BLaER1 treated with 17β-estradiol and CSF1 and Interleukin-3, amounts not matched to agents 10 nM and 100 nM (cell line): ENCODE results near the gene PTGER1.

Experiments
- H3K27ac ChIP-seq, 11 experiments: shearing (Covaris generic); formaldehyde crosslinking; 2 replicates each; pipeline ENCODE4 v1.8.1; 2022
- H3K27me3 ChIP-seq, 11 experiments: shearing (Covaris generic); formaldehyde crosslinking; 2 replicates each; pipeline ENCODE4 v1.8.1; 2022
- H3K36me3 ChIP-seq, 11 experiments: shearing (Covaris generic); formaldehyde crosslinking; 2 replicates each; pipeline ENCODE4 v1.8.1; 2022
- H3K4me1 ChIP-seq, 10 experiments: shearing (Covaris generic); formaldehyde crosslinking; 2 replicates each; pipeline ENCODE4 v1.8.1; 2022
- H3K4me2 ChIP-seq, 11 experiments: shearing (Covaris generic); formaldehyde crosslinking; 2 replicates each; pipeline ENCODE4 v1.8.1; 2022
- H3K4me3 ChIP-seq, 10 experiments: shearing (Covaris generic); formaldehyde crosslinking; 2 replicates each; pipeline ENCODE4 v1.8.1; 2022
- H3K9ac ChIP-seq, 11 experiments: shearing (Covaris generic); formaldehyde crosslinking; 2 replicates each; pipeline ENCODE4 v1.8.1; 2022
- H3K9me3 ChIP-seq, 11 experiments: shearing (Covaris generic); formaldehyde crosslinking; replicated peaks in 1 of 11; 2 replicates each; pipeline ENCODE4 v1.8.1; 2022
- H4K20me1 ChIP-seq, 11 experiments: shearing (Covaris generic); formaldehyde crosslinking; 2 replicates each; pipeline ENCODE4 v1.8.1; 2022
- Cebpa-rat ChIP-seq, 11 experiments: shearing (Covaris generic); IDR thresholded peaks; 2 replicates each; pipeline ENCODE4 v1.8.1; 2022

Gene PTGER1

GRCh38 chr19:14473978-14474578 is 1.1 kb downstream of the PTGER1 start:
- Histone ChIP-seq H3K4me1 (peaks cover 56 to 70% (median 64%) of the 10 kb centered on the region in 10 experiments), H3K9ac (peak overlapping the region in 2 of 11 experiments; percentile 63 to 67; a peak in 2 of 22 replicates), H3K27ac (no peak overlapping the region), H4K20me1 (peaks cover 0 to 76% (median 0%) of the 10 kb centered on the region in 11 experiments; a peak in 7 of 22 replicates), H3K27me3 (peaks cover 16 to 29% (median 26%) of the 10 kb centered on the region in 11 experiments), H3K9me3 (no peaks in the 10 kb centered on the region), H3K4me3 (peak overlapping the region in 2 of 10 experiments; percentile 59 to 66; a peak in 2 of 20 replicates), H3K36me3 (peaks cover 26 to 44% (median 38%) of the 10 kb centered on the region in 11 experiments), H3K4me2 (peak overlapping the region; percentile 83 to 96 (median 92))
- TF ChIP-seq Cebpa-rat (IDR thresholded peaks at IDR 0.05), result no peak

- peaks cover 0 to 78% (median 4%) of the 10 kb centered on the region in 11 experiments; a peak in 8 of 22 replicates for H4K20me1 ChIP-seq
- H3K27me3 ChIP-seq, result peaks cover 16 to 29% (median 26%) of the 10 kb centered on the region in 11 experiments
- H3K27ac ChIP-seq, result no peak overlapping the region
- no peak overlapping the region for H3K4me3 ChIP-seq
- no peaks in the 10 kb centered on the region for H3K9me3 ChIP-seq
- peak overlapping the region; percentile 78 to 96 (median 92); a peak in 20 of 22 replicates for H3K4me2 ChIP-seq
- peaks cover 27 to 44% (median 38%) of the 10 kb centered on the region in 11 experiments for H3K36me3 ChIP-seq
- TF ChIP-seq Cebpa-rat (IDR thresholded peaks at IDR 0.05), result no peak
- H3K9ac ChIP-seq, result peak overlapping the region in 4 of 11 experiments; percentile 61 to 64 (median 62); a peak in 4 of 22 replicates
- H3K4me1 ChIP-seq, result peaks cover 56 to 67% (median 63%) of the 10 kb centered on the region in 10 experiments
These were observed 1.8 kb downstream of the PTGER1 start for GRCh38 chr19:14473073-14473977.

DNA sequence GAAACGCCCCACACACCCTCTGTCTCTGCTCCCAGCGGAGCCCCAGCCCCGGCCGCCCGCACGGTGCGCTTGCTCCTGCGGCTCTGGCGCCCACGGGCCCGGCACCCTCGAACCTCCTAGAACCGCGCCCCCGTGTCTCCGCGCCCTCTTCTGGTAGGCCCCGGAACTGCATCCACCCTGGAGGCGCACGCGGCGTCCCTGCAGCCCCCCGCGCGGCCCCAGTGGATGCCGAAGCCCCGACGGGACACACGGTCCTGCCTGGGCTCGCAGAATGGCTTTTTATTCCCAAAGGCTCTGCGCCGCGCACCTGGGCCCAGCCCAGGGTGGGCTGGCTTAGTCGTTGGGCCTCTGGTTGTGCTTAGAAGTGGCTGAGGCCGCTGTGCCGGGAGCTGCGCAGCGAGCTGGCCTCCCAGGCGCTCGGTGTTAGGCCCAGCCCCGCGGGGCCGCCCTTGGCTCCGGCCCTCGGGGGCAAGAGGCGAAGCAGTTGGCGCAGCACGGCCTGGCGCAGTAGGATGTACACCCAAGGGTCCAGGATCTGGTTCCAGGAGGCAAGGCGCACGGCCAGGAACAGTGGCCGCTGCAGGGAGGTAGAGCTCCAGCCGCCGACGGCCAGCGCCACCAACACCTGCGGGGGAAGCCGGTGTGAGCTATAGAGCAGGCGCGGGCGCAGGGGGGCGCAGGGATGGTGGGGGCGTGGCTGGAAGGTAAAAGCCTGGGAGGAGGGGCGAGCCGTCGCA is 2.8 kb downstream of the PTGER1 start:
- peak overlapping the region in 8 of 11 experiments; percentile 6 to 64 (median 58); a peak in 16 of 22 replicates for H3K9ac ChIP-seq

GRCh38 chr19:14471436-14472187 is 3.5 kb downstream of the PTGER1 start:
- peaks cover 39 to 52% (median 49%) of the 10 kb centered on the region in 11 experiments for H3K36me3 ChIP-seq
- TF ChIP-seq Cebpa-rat (IDR thresholded peaks at IDR 0.05), result no peak
- H3K9ac ChIP-seq, result peak overlapping the region in 8 of 11 experiments; percentile 6 to 64 (median 58); a peak in 5 of 22 replicates
- no peaks in the 10 kb centered on the region for H3K9me3 ChIP-seq
- peak overlapping the region in 2 of 10 experiments; percentile 12 to 13; a peak in 3 of 20 replicates for H3K4me3 ChIP-seq
- H3K4me1 ChIP-seq, result peaks cover 44 to 54% (median 47%) of the 10 kb centered on the region in 10 experiments
- H3K27me3 ChIP-seq, result peaks cover 16 to 29% (median 26%) of the 10 kb centered on the region in 11 experiments
- no peak overlapping the region for H3K27ac ChIP-seq
- peaks cover 0 to 74% (median 8%) of the 10 kb centered on the region in 11 experiments; a peak in 9 of 22 replicates for H4K20me1 ChIP-seq
- H3K4me2 ChIP-seq, result peak overlapping the region; percentile 68 to 96 (median 88)

More for the DNA sequence above, 2.8 kb downstream of the PTGER1 start:
- Histone ChIP-seq H3K27ac (peak overlapping the region in 4 of 11 experiments; percentile 11 to 32 (median 20); a peak in 3 of 22 replicates), H3K36me3 (peaks cover 32 to 45% (median 42%) of the 10 kb centered on the region in 11 experiments), H3K4me1 (peaks cover 52 to 61% (median 55%) of the 10 kb centered on the region in 10 experiments), H3K4me3 (peak overlapping the region in 6 of 10 experiments; percentile 12 to 42 (median 16); a peak in 8 of 20 replicates), H3K9me3 (no peaks in the 10 kb centered on the region), H3K4me2 (peak overlapping the region; percentile 68 to 96 (median 88)), H4K20me1 (peaks cover 0 to 79% (median 8%) of the 10 kb centered on the region in 11 experiments; a peak in 9 of 22 replicates), H3K27me3 (peaks cover 16 to 29% (median 26%) of the 10 kb centered on the region in 11 experiments)
- TF ChIP-seq Cebpa-rat (IDR thresholded peaks at IDR 0.05), result no peak

DNA sequence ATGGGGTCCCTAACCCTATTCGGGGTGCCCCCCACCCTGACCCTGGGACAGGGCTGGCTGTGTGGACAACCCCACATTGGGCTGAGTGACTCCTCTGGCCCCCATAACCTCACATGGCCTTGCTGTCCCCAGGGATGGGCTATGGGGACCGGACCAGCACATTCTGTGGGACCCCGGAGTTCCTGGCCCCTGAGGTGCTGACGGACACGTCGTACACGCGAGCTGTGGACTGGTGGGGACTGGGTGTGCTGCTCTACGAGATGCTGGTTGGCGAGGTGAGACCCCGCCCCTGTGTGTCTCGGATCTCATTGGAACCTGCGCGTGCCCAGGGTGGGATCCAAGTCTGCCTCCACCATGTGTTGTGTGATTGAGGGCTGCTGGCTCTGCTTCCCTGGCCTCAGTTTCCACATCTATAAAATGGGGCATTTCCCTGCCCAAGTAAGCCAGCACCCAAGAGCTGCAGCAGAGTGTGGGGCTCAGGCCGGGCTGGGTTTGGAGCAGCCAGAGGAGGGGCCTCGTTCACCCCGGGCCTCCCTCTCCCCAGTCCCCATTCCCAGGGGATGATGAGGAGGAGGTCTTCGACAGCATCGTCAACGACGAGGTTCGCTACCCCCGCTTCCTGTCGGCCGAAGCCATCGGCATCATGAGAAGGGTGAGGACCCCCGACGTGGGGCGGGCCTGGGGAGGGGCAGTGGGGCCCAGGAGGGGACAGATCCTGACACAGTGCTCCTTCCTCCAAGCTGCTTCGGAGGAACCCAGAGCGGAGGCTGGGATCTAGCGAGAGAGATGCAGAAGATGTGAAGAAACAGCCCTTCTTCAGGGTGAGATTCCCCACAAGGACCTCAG is 4.9 kb downstream of the PTGER1 start:
- Histone ChIP-seq H3K4me2 (no peak overlapping the region), H3K9ac (no peak overlapping the region), H3K36me3 (peaks cover 53 to 66% (median 62%) of the 10 kb centered on the region in 11 experiments), H3K9me3 (no peaks in the 10 kb centered on the region), H3K4me3 (no peak overlapping the region), H3K27ac (no peak overlapping the region), H3K4me1 (peaks cover 31 to 40% (median 34%) of the 10 kb centered on the region in 10 experiments), H4K20me1 (peaks cover 0 to 75% (median 8%) of the 10 kb centered on the region in 11 experiments; a peak in 9 of 22 replicates), H3K27me3 (peaks cover 16 to 29% (median 26%) of the 10 kb centered on the region in 11 experiments)
- no peak for TF ChIP-seq Cebpa-rat (IDR thresholded peaks at IDR 0.05)

DNA sequence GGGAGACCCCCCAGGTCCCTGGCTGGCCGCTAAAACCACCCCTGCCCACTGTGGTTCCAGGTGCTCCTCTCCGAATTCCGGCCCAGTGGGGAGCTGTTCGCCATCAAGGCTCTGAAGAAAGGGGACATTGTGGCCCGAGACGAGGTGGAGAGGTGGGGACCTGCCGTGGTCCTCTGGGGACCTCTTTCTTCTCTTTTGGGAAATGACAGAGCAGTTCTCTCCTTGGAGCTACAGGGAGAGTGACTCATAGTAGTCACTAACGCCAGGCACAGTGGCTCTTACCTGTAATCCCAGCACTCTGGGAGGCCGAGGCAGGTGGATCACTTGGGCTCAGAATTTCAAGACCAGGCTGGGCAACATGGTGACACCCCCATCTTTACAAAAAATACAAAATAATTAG is 7.3 kb downstream of the PTGER1 start:
- peaks cover 11 to 16% (median 12%) of the 10 kb centered on the region in 10 experiments for H3K4me1 ChIP-seq
- H3K4me3 ChIP-seq, result no peak overlapping the region
- H3K27ac ChIP-seq, result no peak overlapping the region
- no peaks in the 10 kb centered on the region for H3K9me3 ChIP-seq
- no peak for TF ChIP-seq Cebpa-rat (IDR thresholded peaks at IDR 0.05)
- H3K27me3 ChIP-seq, result peaks cover 6 to 7% (median 6%) of the 10 kb centered on the region in 11 experiments
- H4K20me1 ChIP-seq, result peaks cover 0 to 79% (median 8%) of the 10 kb centered on the region in 11 experiments; a peak in 10 of 22 replicates
- peaks cover 77 to 90% (median 87%) of the 10 kb centered on the region in 11 experiments for H3K36me3 ChIP-seq
- H3K4me2 ChIP-seq, result no peak overlapping the region
- H3K9ac ChIP-seq, result no peak overlapping the region

- Histone ChIP-seq H3K27me3 (peaks cover 1 to 3% (median 2%) of the 10 kb centered on the region in 11 experiments; a peak in 21 of 22 replicates), H3K9ac (no peak overlapping the region), H4K20me1 (peaks cover 0 to 74% (median 8%) of the 10 kb centered on the region in 11 experiments; a peak in 9 of 22 replicates), H3K9me3 (no peaks in the 10 kb centered on the region), H3K4me2 (no peak overlapping the region), H3K4me3 (no peak overlapping the region), H3K4me1 (peaks cover 7 to 16% (median 11%) of the 10 kb centered on the region in 10 experiments), H3K27ac (no peak overlapping the region), H3K36me3 (peaks cover 81 to 95% (median 91%) of the 10 kb centered on the region in 11 experiments)
- TF ChIP-seq Cebpa-rat (IDR thresholded peaks at IDR 0.05), result no peak
These were observed 7.8 kb downstream of the PTGER1 start for GRCh38 chr19:14467391-14467790.
